Tibial nerve (tissue), 4 donors: ENCODE measurements around the gene LTBP3. TPM values are rescaled to one million over a fixed set of nuclear protein-coding genes. Genes with fewer than 3 reads are reported as not detected.

Source experiments
- DNase-seq, 2 donors: peaks; one replicate each; pipeline ENCODE4 v3.0.0-alpha.2; 2019; ENCODE audit warnings: low spot score in 2 of 2
- H3K27ac ChIP-seq, 4 donors: fragments of 200-600 bp; sonication (generic) in 3 of 4; one replicate each; pipeline ENCODE4 v1.5.1; 2017 to 2019; ENCODE audit warnings: mild to moderate bottlenecking in 1 of 4
- H3K27me3 ChIP-seq, 2 donors: fragments of 200-600 bp; sonication (generic) in 1 of 2; one replicate each; pipeline versions ENCODE4 v1.5.1 to v1.6.0; 2017 to 2019
- H3K36me3 ChIP-seq, 3 donors: fragments of 200-600 bp; sonication (generic); one replicate each; pipeline ENCODE4 v1.5.1; 2018 to 2019
- H3K4me1 ChIP-seq, 4 donors: fragments of 200-600 bp; sonication (generic) in 3 of 4; one replicate each; pipeline ENCODE4 v1.5.1; 2017 to 2019
- H3K4me3 ChIP-seq, 4 donors: fragments of 200-600 bp; sonication (generic) in 3 of 4; one replicate each; pipeline ENCODE4 v1.5.1; 2017 to 2019; ENCODE audit warnings: mild to moderate bottlenecking in 1 of 4, moderate library complexity in 1 of 4
- H3K9me3 ChIP-seq, 4 donors: fragments of 200-600 bp; sonication (generic) in 3 of 4; one replicate each; pipeline ENCODE4 v1.5.1; 2017 to 2019
- EP300 ChIP-seq, 2 donors: sonication (generic); formaldehyde crosslinking; IDR thresholded peaks; one replicate each; pipeline ENCODE4 v1.6.1; 2017; ENCODE audit warnings: antibody characterized with exemption in 2 of 2, mild to moderate bottlenecking in 1 of 2
- POLR2A ChIP-seq, 2 donors: fragments of 450-650 bp; IDR thresholded peaks; one replicate each; pipeline ENCODE4 v1.6.1; 2017; ENCODE audit warnings: antibody characterized with exemption in 2 of 2, mild to moderate bottlenecking in 2 of 2, moderate library complexity in 2 of 2
- WGBS, 2 donors: methylation state at CpG; one replicate each; pipeline ENCODE4 v1.1.5; 2018; 5-methylcytosine and 5-hydroxymethylcytosine counted together
- total RNA-seq, 4 donors: library from RNA; depleted of rRNA; stranded (reverse); fragments of >200 nt; gene quantifications; one replicate each; pipeline ENCODE4 v1.1.0, GENCODE V29; 2016
- TF ChIP-seq, protein P1 (sequence below), 5 experiments: fragments of 200-600 bp in 3 of 5; fragments of 450-650 bp in 2 of 5; sonication (generic) in 3 of 5; IDR thresholded peaks; one replicate each; pipeline ENCODE4 v1.5.1; 2016 to 2019; ENCODE audit warnings: antibody characterized with exemption in 5 of 5, mild to moderate bottlenecking in 3 of 5, moderate library complexity in 2 of 5

Gene LTBP3
- total RNA-seq, 4 donors from 2014 or later, result 236 to 476 (median 386) TPM

DNA sequence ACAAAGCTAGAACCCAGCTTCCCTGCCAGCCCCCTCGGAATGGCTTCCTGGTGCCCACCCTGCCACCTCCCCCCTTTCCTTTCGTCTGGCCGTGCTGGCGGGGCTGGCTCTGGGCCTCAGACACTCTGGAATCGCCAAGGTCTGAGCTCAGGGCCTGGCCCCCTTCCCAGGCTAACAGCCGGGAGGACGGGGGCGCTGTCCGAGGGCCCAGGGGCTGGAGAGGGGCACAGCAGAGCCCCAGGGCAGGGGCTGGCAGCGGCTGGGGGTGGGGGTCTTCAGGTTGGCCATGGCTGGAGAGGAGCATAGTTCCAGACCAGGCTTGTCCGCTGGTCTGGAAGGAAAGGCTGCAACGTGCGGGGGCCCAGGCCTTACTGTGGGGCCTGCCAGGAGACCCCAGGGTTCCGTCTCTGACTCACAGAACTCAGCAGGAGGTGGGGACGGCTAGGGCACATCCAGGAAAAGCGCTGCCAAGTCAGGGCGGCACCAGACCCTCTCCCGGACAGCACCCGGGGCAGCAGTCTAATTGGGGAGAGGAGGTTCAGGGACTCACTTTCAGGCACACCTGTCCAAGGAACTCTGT is 861 bp upstream of the LTBP3 start:
- Histone ChIP-seq H3K36me3 (peaks cover 0 to 2% (median 0%) of the 10 kb centered on the region in 3 donors), H3K27me3 (no peaks in the 10 kb centered on the region), H3K4me1 (peaks cover 0 to 64% (median 57%) of the 10 kb centered on the region in 4 donors), H3K27ac (peak overlapping the region; percentile 95 to 98 (median 98)), H3K9me3 (no peaks in the 10 kb centered on the region), H3K4me3 (peak overlapping the region; percentile 55 to 64 (median 60))
- DNase-seq, result no peak
- WGBS, 2 donors, result 16 to 27% methylated on average over 7 to 11 of the region's 19 CpGs
- TF ChIP-seq, protein P1, sequence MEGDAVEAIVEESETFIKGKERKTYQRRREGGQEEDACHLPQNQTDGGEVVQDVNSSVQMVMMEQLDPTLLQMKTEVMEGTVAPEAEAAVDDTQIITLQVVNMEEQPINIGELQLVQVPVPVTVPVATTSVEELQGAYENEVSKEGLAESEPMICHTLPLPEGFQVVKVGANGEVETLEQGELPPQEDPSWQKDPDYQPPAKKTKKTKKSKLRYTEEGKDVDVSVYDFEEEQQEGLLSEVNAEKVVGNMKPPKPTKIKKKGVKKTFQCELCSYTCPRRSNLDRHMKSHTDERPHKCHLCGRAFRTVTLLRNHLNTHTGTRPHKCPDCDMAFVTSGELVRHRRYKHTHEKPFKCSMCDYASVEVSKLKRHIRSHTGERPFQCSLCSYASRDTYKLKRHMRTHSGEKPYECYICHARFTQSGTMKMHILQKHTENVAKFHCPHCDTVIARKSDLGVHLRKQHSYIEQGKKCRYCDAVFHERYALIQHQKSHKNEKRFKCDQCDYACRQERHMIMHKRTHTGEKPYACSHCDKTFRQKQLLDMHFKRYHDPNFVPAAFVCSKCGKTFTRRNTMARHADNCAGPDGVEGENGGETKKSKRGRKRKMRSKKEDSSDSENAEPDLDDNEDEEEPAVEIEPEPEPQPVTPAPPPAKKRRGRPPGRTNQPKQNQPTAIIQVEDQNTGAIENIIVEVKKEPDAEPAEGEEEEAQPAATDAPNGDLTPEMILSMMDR (IDR thresholded peaks at IDR 0.05), result no peak
- TF ChIP-seq EP300 (IDR thresholded peaks at IDR 0.05), result peak in 1 of 2 donors; percentile 23

DNA sequence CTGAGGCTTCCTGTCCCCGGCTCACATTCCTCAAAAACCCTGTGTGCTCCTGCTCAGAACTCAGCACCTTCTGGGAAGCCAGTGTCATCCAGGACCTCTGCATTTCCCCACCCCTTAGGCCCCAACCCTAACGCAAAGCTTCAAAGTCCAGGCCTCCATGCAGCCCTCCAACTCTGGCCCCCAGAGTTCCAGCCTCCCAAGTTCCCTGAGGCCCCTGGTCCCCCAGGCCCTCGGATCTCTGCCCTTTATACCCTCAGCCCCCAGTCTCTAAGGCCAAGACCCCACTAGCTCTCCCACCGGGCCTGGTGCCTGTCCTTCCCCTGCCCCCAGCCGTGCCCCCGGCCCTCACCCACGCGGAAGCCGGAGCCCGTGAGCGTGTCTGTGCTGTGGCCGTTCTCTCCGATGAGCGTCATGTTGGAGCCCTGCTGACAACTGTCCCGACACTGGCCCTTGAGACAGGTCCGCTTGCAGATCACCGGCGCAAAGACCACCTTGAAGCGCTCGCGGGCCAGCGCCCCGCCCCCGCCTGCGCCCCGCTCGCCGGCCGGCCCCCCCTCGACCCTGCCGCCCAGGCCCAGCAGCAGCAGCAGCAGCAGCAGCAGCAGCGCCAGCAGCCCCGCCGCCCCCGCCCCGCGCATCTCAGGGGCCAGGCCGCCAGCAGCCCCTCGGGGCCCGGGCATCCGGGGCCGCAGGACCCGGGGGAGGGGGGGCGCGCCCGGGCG is 718 bp downstream of the LTBP3 start:
- Histone ChIP-seq H3K27me3 (no peaks in the 10 kb centered on the region), H3K27ac (peak overlapping the region; percentile 95 to 98 (median 98)), H3K36me3 (peaks cover 0 to 18% (median 0%) of the 10 kb centered on the region in 3 donors), H3K4me3 (peak overlapping the region; percentile 55 to 64 (median 60)), H3K4me1 (peaks cover 0 to 80% (median 68%) of the 10 kb centered on the region in 4 donors), H3K9me3 (no peaks in the 10 kb centered on the region)
- WGBS, 2 donors, result 1 to 11% methylated on average over 21 to 23 of the region's 47 CpGs
- no peak for TF ChIP-seq POLR2A (IDR thresholded peaks at IDR 0.05)
- no peak for TF ChIP-seq EP300 (IDR thresholded peaks at IDR 0.05)
- TF ChIP-seq, protein P1 (IDR thresholded peaks at IDR 0.05), result no peak
- DNase-seq, result no peak

DNA sequence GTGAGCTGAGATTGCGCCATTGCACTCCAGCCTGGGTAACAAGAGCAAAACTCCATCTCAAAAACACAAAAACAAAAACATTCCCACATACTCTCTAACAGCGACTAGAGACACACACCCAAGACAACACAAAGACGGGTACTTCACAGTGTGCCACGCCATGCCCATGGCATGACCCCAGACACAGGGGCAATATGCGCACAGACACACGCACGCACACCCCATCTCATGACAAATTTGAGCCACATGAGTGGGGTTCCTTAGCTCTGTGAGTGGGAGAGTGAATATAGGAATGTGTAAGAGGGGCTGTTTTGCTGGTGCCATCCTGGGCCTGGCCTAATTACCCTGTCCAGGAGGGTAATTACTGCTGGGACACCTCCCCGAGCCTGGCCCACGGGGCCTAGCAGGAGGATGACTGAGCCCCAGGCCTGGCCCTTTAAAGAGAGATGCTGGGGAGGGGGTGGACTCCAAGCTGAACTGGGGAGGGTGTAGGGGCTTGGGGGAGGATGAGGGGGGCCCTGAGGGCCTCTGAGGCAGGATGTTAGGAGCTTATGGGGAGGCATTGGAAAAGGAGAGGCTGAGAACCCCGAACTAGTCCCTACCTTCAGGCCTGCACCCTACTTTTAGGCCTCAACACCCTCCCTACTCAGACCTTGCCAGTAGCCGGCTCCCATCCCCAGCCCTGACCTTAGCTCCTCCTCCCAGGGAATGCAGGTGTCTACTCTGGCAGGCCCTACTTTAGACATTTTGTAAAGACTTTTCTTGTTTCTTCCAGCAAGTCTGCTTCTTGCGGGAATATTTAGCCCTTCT is 1.5 kb downstream of the LTBP3 start:
- Histone ChIP-seq H3K4me3 (peak overlapping the region; percentile 38 to 64 (median 58)), H3K9me3 (no peaks in the 10 kb centered on the region), H3K4me1 (peaks cover 0 to 88% (median 69%) of the 10 kb centered on the region in 4 donors), H3K27ac (peak overlapping the region; percentile 95 to 98 (median 98)), H3K27me3 (no peaks in the 10 kb centered on the region), H3K36me3 (peaks cover 0 to 25% (median 0%) of the 10 kb centered on the region in 3 donors)
- no peak for DNase-seq
- 34 to 47% methylated on average over 9 to 12 of the region's 12 CpGs for WGBS, 2 donors
- no peak for TF ChIP-seq EP300 (IDR thresholded peaks at IDR 0.05)
- TF ChIP-seq, protein P1 (IDR thresholded peaks at IDR 0.05), result no peak
- no peak for TF ChIP-seq POLR2A (IDR thresholded peaks at IDR 0.05)

- no peak for DNase-seq
- Histone ChIP-seq H3K4me1 (peaks cover 0 to 91% (median 68%) of the 10 kb centered on the region in 4 donors), H3K27me3 (no peaks in the 10 kb centered on the region), H3K9me3 (no peaks in the 10 kb centered on the region), H3K36me3 (peaks cover 0 to 35% (median 0%) of the 10 kb centered on the region in 3 donors), H3K4me3 (peak overlapping the region in 1 of 4 donors; percentile 61), H3K27ac (peak overlapping the region; percentile 95 to 98 (median 98))
- TF ChIP-seq, protein P1 (IDR thresholded peaks at IDR 0.05), result no peak
- TF ChIP-seq EP300 (IDR thresholded peaks at IDR 0.05), result no peak
- TF ChIP-seq POLR2A (IDR thresholded peaks at IDR 0.05), result no peak
- 15 to 19% methylated on average over 6 of the region's 6 CpGs for WGBS, 2 donors
Observed at GRCh38 chr11:65555693-65556231, 2.4 kb downstream of the LTBP3 start.
